GM12872 (cell line): ENCODE measurements around the gene TUBB3.

Experiments
- CTCF ChIP-seq: IDR thresholded peaks from 3 replicates; pipeline ENCODE4 v1.5.1; 2011; ENCODE audit warnings: low read depth, mild to moderate bottlenecking, low read length, moderate library complexity; ENCODE audit not compliant: insufficient read depth

The TUBB3 gene

GRCh38 chr16:89936034-89936433, 12.9 kb downstream of the TUBB3 start:
- no peak for TF ChIP-seq CTCF

GRCh38 chr16:89936508-89936907, 13.4 kb downstream of the TUBB3 start:
- TF ChIP-seq CTCF: no peak

- no peak for TF ChIP-seq CTCF
Measured at GRCh38 chr16:89936981-89937380, 13.8 kb downstream of the TUBB3 start.

- TF ChIP-seq CTCF: no peak
Measured at GRCh38 chr16:89938175-89938885, 15.2 kb downstream of the TUBB3 start.

- TF ChIP-seq CTCF: no peak
Measured at GRCh38 chr16:89944773-89945172, 21.6 kb downstream of the TUBB3 start.

- TF ChIP-seq CTCF: no peak; the same call in 2 of the 3 replicates
Measured at GRCh38 chr16:89945654-89946053, 22.5 kb downstream of the TUBB3 start.

- no peak for TF ChIP-seq CTCF
Measured at GRCh38 chr16:89946515-89946914, 23.4 kb downstream of the TUBB3 start.
